HepG2 (cell line): ENCODE results near the gene LSM14B.

ENCODE experiments used
- CTCF ChIP-seq: sonication (generic); formaldehyde crosslinking; IDR thresholded peaks from 2 replicates; pipeline ENCODE4 v1.5.0; 2020; ENCODE audit warnings: mild to moderate bottlenecking, missing genetic modification reagents, moderate library complexity
- GABPB1 ChIP-seq: IDR thresholded peaks from 2 replicates; pipeline ENCODE4 v1.6.1; 2016; ENCODE audit warnings: mild to moderate bottlenecking, missing genetic modification reagents, moderate library complexity, missing compliant biosample characterization
- HNRNPL ChIP-seq: fragments of 200-400 bp; formaldehyde crosslinking; IDR thresholded peaks from 2 replicates; pipeline ENCODE4 v1.6.1; 2017; ENCODE audit warnings: mild to moderate bottlenecking, low read depth, low read length
- MEIS2 ChIP-seq: sonication (generic); formaldehyde crosslinking; IDR thresholded peaks from 2 replicates; pipeline ENCODE4 v1.9.0; 2021; ENCODE audit warnings: mild to moderate bottlenecking, missing genetic modification reagents
- MXI1 ChIP-seq: IDR thresholded peaks from 3 replicates; pipeline ENCODE4 v1.6.1; 2012; ENCODE audit warnings: low read depth, low read length, inconsistent platforms, borderline replicate concordance
- PPARG ChIP-seq: conservative IDR thresholded peaks from 2 replicates; pipeline ENCODE4 v1.6.1; 2016; ENCODE audit warnings: missing biosample characterization, missing genetic modification reagents
- ZNF260 ChIP-seq: sonication (generic); formaldehyde crosslinking; IDR thresholded peaks from 2 replicates; pipeline ENCODE4 v1.4.0; 2020; ENCODE audit warnings: missing genetic modification reagents, low read depth, mild to moderate bottlenecking, borderline replicate concordance
- ZNF274 ChIP-seq: sonication (generic); formaldehyde crosslinking; IDR thresholded peaks from 2 replicates; pipeline ENCODE4 v1.5.1; 2020; ENCODE audit warnings: mild to moderate bottlenecking, missing genetic modification reagents
- ZNF510 ChIP-seq: sonication (generic); formaldehyde crosslinking; IDR thresholded peaks from 2 replicates; pipeline ENCODE4 v1.4.0; 2020; ENCODE audit warnings: low read depth, mild to moderate bottlenecking, missing genetic modification reagents

- TF ChIP-seq PPARG (CRISPR knock-in tag) (no peak), ZNF260 (CRISPR knock-in tag) (no peak), GABPB1 (CRISPR knock-in tag) (no peak; the same call in 1 of the 2 replicates), HNRNPL (no peak), CTCF (no peak), MXI1 (peak; percentile 63; the same call in 1 of the 3 replicates), MEIS2 (CRISPR knock-in tag) (no peak), ZNF274 (CRISPR knock-in tag) (no peak), ZNF510 (CRISPR knock-in tag) (no peak)
These were observed 33.8 kb upstream of the LSM14B start for GRCh38 chr20:62088258-62089127.
